ENCODE measurements around the gene MYOZ3. TPM values are rescaled to one million over a fixed set of nuclear protein-coding genes. Genes with fewer than 3 reads are reported as not detected.

MYOZ3 gene
- 0.07 and 0.45 TPM in 2 replicates for total RNA-seq (2014; rRNA removed; shearing (Covaris generic))

DNA sequence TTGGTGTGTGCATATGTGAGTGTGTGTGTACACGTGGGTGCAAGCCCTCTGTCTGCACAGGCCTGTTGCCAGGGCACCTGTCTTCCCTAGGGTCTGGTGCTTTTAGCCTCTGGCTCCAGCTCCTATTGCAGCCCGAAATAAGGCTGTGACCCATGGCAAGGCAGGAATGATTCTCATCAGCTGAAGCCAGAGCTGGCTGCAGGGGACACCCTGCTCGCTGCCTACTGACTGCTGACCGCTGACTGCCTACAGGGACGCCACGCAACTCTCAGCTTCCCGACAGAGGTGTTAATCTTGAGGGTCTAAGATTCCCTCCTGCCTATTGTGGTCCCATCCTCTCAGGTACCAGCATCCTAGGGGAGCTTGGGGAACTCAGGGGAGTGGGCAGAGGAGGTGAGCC, at the start of gene MYOZ3:
TSS of gene MYOZ3 (plus strand) at position 166 of the 400 bp plus-strand sequence. CDS start 1,691 bp downstream, outside the sequence.
- no peak for DNase-seq (ENCODE audit: low spot score)

- DNase-seq (ENCODE audit: low spot score) = no peak
Observed at GRCh38 chr5:150612405-150612804, 48.6 kb upstream of the MYOZ3 start.

DNA sequence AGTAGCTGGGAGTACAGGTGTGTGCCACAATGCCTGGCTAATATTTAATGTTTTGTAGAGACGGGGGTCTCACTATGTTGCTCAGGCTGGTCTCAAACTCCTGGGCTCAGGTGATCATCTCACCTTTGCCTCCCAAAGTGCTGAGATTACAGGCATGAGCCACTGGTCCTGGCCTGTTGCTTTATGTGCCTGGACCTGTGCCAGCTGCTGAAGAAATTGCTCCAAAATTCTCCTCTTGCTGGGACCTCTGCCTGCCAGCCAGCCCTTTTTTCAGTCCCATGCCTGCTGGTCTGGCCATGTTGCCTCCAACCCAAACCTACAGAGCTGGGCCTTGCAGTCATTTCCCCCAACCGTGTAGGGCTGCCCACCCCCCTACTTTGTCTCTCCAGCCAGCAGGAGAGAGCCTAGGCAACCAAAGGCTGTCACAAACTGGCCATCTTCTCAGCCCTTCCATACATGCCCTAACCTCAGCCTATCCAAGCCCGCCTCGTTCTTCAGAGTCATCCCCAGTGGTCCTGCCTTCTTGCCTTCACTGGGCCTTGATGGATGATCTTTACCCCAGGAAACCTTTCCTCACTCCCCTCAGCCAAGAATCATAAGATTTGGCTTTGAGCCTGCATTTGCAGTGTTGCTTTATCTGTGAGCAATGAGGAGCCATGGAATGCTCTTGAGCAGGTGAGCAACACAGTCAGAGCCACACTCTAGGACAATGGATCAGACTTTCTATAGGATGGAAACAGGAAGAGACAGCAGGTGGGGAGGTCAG, 48.0 kb upstream of the MYOZ3 start:
- DNase-seq (ENCODE audit: low spot score) = no peak

GRCh38 chr5:150613991-150614660, 46.9 kb upstream of the MYOZ3 start:
- no peak for DNase-seq (ENCODE audit: low spot score)

DNA sequence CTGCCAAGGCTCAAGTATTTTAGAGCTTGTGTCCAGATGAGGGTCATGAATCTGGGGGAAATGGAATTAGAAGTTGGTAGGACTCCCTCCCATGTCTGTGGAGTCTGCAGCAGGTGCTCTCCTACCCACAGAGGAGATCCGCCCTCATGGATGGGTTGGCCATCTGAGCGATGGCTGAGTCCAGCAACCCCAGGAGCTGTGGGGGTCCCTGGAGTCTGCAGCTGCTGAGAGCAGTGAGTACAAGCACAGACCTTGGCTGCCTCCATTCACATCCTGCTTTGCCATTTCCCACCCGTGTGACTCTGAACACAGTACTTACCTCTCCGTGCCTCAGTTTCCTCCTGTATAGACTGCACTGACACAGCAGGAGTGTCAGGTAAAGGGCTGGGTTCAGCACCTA, 46.4 kb upstream of the MYOZ3 start:
- DNase-seq (ENCODE audit: low spot score) = no peak

GRCh38 chr5:150615141-150615699, 45.8 kb upstream of the MYOZ3 start:
- DNase-seq (ENCODE audit: low spot score) = no peak

- DNase-seq (ENCODE audit: low spot score) = no peak
Observed at GRCh38 chr5:150616024-150616470, 45.0 kb upstream of the MYOZ3 start.

- no peak for DNase-seq (ENCODE audit: low spot score)
Observed at GRCh38 chr5:150616506-150616905, 44.5 kb upstream of the MYOZ3 start.

- DNase-seq (ENCODE audit: low spot score) = no peak
Observed at GRCh38 chr5:150618163-150618562, 42.9 kb upstream of the MYOZ3 start.

DNA sequence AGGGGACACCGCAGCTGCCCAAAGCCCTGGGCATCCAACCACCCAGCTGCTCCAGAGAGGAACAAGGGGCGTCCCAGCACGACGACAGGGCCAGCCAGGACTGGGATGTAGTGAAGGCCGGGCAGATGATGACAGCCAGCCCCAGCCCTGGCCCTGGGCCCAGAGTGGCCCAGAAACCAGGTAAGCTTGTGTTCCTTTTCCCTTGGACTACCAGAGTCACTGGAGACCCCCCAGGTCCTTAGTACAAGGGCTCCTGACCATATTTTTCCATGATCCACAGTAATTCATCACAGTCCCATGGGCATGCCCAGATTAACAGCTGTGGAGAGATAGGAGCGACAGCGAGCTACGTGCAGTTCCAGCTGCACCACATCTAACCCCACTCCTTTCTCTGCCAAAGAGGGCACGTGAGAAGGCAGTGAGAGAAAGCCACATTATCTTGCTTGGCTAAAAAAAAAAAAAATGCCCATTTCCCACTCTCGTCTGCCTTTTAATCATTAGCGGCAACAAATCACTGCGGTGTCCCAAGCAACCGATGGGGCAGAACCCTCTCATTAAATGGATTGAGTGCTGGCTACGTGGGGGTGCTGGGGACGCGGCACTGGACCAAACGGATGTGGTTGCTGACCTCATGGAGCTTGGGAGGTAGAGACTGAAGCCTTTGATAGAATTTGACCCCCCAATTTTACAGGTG, 42.3 kb upstream of the MYOZ3 start:
- no peak for DNase-seq (ENCODE audit: low spot score)

GRCh38 chr5:150619359-150620230, 41.5 kb upstream of the MYOZ3 start:
- DNase-seq (ENCODE audit: low spot score) = no peak

DNA sequence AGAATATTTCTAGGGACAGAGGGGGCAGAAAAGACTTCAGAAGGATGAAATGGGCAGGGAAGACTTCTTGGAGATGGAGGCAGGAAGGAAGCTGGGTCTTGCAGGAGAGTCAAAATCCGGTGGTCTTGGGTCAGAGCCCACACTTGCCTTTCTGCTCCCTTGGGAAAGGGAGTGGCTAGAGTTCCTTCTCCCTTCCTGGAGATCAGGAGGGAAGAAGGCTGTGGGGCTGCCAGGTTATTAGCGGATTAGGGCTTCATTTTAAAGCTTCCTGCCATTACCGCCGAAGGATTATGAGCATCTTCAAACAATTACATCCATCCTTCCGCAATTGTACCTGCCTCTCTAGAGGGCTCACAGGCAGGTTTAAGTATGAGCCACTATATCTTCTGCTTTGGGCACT, 39.8 kb upstream of the MYOZ3 start:
- no peak for DNase-seq (ENCODE audit: low spot score)

DNA sequence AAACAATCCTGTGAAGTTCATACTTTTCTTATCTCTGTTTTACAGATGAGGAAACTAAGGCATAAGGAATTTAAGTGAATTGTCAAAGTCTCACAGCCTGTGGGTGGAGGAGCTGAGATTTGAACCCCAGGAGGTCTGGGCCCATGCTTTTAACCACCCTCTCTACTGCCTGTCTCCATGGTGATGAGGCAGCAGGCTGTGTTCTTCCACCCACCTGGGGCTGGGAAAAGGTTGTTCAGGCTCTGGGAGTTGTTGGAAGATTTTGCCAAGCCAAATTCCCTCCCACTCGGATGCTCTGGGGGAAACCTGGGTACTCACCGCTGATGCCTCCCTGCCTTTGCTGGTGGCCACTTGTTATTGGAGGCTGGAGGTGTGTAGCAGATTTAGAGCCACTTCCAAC, 38.9 kb upstream of the MYOZ3 start:
- DNase-seq (ENCODE audit: low spot score) = no peak

DNA sequence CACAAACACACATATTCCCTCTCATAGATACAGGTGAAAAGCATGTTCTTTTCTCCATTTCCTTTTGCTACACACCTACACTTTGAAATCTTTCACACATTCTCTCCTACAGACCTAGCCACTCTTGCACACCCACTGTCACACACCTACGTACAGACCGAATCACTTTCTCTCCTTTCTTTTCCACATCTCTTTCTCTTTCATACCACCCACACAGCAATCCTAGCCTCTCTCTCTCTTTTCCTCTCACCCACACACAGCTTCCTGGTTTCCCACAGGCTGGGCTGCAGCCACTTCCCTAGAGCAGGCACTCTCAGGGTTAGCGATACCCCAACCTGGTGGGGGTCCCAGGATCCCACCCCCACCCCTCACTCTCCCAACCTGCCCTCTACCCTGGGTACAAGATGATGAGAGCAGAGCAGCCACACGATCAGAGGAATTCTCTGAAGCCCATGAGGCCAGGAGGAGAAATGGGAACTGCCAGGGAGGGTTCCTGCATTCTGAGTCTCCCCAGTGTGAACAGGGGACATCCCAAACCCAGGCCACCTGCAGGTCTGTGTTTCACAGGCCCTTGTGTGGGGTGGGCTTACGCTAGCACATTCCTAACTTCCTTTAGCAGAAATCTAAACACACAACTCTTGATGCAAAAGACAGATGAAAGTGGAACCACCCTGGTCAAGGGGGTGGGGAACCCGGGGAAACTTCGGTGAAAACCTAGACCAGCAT, 37.7 kb upstream of the MYOZ3 start:
- DNase-seq (ENCODE audit: low spot score) = no peak

GRCh38 chr5:150623878-150624216, 37.2 kb upstream of the MYOZ3 start:
- no peak for DNase-seq (ENCODE audit: low spot score)

- no peak for DNase-seq (ENCODE audit: low spot score)
Observed at GRCh38 chr5:150624334-150625163, 36.5 kb upstream of the MYOZ3 start.

GRCh38 chr5:150625164-150625535, 35.9 kb upstream of the MYOZ3 start:
- DNase-seq (ENCODE audit: low spot score) = no peak

- no peak for DNase-seq (ENCODE audit: low spot score)
Observed at GRCh38 chr5:150625831-150626746, 35.0 kb upstream of the MYOZ3 start.

GRCh38 chr5:150626853-150627276, 34.2 kb upstream of the MYOZ3 start:
- DNase-seq (ENCODE audit: low spot score) = no peak

Measured in A172 (cell line).